HG03135 (cell line): ENCODE results near the gene FYB2.
"Not testable (repeated sequence)": the region's sequence is repeated elsewhere in the genome, so short reads cannot be mapped to it uniquely, and the experiment has no call there.

Experiments
- ATAC-seq: cut with Tn5 transposase; IDR thresholded peaks from one replicate; pipeline ENCODE4 v1.9.1; 2021; ENCODE audit warnings: mild to moderate bottlenecking, moderate library complexity; ENCODE audit not compliant: unreplicated experiment

Gene FYB2

DNA sequence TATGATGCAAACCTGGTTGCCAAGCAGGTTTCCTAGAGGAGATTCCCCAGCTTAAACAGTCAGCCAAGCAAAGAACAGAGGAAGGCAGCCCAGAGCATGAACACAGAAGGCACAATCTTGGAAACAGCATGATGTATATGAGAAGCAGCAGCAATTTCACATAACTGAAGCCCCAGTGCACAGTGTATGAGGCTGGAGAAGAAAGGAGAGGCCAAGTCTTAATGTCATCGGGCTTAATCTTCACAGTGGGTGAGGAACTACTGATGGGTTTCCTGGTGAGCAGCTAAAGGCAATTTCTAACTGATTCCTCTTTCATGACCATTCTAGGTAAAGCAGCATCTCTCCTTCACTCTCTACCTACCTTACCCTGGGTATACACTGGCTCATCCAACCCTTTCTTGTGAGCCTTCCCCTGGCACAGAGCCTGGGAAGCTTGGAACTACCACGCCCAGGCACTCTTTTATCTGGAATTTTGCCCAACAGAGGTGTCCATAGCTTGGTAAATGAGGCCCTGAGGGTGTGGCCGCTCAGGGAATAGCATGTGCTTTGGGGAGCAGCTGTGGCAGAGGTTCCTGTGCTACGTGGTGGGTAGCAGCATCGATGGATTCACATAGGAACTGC, 22.0 kb downstream of the FYB2 start:
- no peak for ATAC-seq

DNA sequence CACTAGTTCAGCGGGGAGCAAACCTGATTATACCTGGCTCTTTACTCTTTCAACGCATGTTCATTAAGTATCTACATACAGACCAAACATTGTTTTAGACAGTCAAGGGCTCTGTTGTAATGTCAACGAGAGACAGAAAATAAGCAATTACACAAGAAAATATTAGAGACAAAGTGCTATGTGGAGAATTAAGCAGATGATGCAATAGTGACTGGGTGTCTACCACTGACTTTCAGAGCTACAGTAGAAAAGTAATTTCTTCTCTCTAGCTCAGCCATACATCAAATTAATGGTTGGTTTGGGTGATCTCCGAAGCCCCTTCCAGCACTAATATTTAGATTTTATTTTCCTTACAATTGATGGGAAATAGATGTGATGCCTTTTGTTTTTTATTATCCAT, 23.3 kb downstream of the FYB2 start:
- no peak for ATAC-seq

- ATAC-seq = no peak
Observed at GRCh38 chr1:56790036-56790435, 29.2 kb downstream of the FYB2 start.

- no peak for ATAC-seq
Observed at GRCh38 chr1:56788588-56788987, 30.6 kb downstream of the FYB2 start.

DNA sequence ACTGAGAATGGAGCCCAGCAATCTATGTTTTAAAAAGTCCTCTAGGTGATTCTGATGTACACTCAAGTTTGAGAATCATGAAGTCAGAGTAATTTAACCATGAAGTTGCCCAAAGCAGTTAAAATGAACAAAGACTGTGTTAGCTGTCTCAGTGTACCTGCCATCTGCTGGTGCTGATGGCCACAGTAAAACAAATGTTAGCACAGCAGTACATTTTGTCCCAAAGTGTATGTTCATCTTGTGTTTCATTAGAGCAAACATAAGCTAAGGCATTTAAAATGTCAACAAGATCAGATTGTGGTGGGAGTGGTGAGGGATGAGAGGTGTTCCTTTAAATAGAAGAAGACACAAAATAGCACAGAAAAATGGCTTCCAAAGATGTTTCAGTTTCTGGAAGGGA, 31.1 kb downstream of the FYB2 start:
- no peak for ATAC-seq

DNA sequence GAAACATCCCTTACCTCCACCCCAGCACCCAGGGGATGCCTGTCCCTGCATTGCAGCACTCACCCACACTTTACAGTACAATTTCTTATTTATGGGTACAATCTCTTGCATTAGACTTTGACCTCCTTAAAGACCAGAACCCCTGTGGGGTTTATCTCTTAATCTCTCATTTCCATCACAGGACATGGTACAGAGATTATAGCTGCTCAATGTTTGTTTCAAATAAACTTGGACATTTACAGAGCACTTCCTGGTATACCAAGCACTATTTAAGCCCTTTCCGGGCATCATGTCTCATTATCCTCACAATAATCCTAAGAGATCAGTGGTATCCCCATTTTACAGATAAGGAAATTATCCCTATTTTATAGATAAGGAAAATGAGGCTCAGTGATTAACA, 31.9 kb downstream of the FYB2 start:
- ATAC-seq = no peak

DNA sequence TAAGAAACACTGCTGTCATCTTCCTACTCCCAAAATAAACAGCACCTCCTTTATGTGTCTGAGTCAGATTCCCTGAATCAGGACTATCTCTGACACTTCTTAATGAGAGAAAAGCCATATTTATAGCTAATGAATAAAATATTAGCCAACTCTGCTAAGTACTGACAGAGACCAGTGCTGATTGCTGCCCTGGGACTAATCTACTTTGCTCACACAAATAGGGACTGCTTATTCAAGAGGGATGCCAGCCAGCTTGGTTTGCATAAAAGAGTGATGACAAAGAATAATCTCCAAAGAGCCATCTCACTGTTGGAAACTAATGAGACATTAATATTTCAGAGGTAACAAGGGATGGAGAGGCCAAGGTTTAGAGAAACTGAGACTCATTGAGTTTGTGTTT, 36.4 kb downstream of the FYB2 start:
- ATAC-seq = no peak

DNA sequence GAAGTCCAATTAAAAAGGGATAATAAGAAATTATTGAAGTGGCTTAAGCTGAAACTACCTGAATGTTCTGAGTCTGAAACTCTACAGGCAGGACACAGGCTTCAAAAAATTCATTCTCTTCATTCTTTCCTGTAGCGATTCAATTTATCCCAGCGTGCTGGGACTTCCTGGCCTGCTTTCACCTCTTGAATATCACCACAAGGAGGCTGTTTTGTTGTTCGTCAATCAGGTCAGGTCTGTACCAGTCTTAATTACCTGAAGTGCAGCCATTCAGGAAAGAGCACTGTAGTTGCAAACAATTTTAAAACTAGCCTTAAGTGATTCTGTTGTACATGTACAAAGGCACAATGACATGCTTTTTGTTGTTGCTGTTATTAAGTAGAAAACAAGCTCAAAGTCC, 38.4 kb downstream of the FYB2 start:
- no peak for ATAC-seq

GRCh38 chr1:56780128-56780750, 39.0 kb downstream of the FYB2 start:
- no peak for ATAC-seq

GRCh38 chr1:56777972-56778371, 41.2 kb downstream of the FYB2 start:
- ATAC-seq = no peak

DNA sequence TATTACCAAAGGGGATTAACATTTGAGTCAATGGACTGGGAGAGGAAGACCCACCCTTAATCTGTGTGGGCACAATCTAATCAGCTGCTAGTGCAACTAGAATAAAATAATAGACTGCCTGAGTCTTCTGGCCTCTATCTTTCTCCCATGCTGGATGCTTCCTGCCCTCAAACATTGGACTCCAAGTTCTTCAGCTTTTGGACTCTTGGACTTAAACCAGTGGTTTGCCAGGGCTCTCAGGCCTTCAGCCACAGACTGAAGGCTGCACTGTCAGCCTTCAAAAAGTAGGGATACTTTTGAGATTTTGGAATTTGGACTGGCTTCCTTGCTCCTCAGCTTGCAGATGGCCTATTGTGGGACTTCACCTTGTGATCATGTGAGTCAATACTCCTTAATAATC, 44.5 kb downstream of the FYB2 start:
- ATAC-seq = not testable (repeated sequence)

DNA sequence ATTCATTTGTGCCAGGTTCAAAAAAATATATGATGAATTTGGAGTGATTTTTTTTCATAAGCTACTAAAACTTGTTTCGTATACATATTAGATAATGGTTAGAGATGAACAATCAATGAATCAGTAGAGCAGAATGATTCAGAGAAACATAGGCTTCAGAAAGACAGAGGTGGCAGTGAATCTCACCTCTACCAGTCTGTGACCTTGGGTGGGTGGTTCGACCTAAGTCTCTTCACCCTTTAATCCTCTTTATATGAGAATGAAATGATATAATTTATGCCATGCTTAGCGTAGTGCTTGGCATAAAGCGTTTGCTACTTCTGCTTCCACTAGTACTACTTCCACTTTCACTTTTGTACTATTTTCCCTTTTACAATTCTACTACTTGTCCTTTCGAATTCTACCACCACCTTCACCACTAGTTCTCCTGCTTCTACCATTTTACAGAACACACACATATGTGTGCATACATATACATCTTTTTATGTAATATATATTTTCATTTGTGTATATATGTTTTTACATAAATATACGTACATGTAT, 45.1 kb downstream of the FYB2 start:
- peak; percentile 83 for ATAC-seq

GRCh38 chr1:56773341-56774066, 45.7 kb downstream of the FYB2 start:
- ATAC-seq = no peak

DNA sequence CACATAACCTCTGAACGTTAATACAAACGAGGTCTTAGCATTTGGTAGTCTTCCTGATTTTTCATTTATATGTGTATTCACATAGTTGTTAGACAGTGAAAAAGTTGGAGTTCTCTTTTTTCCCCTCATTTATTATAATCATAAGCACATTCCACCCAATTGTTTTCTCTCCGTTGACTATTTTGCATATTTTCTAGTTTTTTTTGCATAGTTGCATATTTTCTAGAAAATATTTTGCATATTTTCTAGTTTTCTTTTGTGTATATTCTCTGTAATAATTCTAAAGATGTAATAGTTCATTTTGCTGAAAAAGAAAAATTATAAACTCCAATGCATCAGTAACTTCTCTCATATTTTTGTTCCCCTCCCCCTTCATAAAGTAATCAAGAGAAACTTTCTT, 47.5 kb downstream of the FYB2 start:
- ATAC-seq = no peak

DNA sequence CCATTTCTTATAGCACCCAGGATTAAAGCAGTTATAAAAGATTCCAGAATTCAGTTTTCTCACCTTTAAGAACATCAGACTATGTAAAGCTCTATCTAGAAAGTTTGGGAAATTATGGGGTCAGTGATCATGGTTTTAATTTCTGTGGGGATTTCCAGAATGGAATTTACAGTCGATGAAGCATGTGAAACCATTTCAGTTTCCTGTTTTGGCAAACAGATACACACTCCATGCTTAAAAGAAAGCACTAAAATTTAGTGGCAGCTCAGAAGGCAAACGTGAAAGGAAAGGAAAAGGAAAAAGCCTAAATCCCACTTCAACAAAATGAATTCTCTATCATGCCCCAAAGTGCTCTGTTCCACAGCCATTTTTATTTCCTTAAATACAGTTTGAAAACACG, 60.4 kb downstream of the FYB2 start:
- ATAC-seq = no peak

GRCh38 chr1:56758135-56758534, 61.1 kb downstream of the FYB2 start:
- no peak for ATAC-seq

GRCh38 chr1:56755911-56756310, 63.3 kb downstream of the FYB2 start:
- no peak for ATAC-seq

DNA sequence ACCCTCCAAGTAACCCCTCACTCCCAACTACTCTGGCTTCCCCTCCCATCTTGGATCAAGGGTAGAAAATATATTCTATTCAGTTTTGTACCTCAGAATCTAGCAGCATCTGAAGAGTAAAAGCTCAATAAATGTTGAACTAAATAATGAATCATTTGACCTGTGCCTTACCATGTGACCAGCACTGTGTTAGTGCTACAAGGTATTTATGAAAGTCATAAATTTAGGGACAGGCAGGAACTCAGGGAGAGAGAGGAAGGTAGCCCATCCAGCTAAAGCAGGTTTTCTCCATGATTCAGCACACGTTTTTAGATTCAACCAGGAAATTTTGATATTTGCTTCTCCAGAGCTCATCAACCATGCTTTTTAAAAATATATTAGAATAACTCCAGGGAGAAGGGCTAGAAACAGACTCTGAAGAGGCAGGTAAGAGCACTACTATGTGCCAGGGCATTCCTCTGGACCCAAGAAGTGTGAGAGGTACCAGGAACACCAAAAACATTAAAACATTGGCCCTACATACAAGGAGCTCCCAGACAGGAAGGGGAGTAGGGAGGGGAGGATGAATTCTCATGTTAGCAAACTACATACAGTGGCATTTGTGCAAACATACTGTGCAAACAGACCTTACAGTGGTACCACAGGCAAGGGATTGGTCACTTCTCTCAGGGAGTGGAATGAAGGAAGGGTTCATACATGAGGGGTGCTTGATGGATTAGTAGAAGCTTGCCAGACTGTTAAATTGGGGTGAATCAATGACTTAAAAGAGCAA, 64.3 kb downstream of the FYB2 start:
- ATAC-seq = no peak

DNA sequence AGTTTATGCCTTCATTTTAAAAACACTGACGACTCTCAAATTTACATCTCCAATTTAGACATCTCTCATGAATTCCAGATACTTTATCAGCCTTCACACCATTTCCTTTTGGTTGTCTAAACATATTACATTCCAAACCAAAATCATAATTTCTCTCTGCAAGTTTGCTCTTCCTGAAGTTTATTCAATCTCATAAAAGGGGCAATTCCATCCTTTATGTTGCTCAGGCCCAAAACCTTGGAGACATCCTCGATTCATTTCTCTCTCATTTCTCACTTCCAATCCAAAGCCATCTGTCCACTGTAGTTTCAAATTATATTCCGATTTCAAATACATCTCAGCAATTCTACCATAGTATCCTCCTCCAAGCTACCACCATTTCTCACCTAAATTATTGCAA, 74.0 kb downstream of the FYB2 start:
- ATAC-seq = no peak

GRCh38 chr1:56728964-56729363, 90.2 kb downstream of the FYB2 start:
- no peak for ATAC-seq

DNA sequence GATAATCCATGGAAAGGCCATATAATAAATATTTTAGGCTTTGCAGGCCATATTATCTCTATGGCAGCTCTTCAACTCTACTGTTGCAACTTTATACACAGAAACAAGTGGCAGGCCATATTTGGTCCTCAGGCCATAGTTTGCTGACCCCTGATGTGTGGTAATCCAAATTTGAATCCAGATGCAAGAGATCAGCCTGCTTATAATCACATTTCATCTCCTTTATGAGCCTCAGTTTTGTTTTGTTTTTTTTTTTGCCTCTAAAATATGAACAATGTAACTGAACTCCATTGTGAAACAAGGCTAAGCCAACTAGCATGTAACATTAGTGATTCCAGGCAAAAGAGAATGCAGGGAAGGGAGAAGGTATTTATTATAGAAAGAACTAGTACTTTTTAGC, 92.5 kb downstream of the FYB2 start:
- no peak for ATAC-seq
